ENCODE results near the gene TLR10.

GRCh38 chr4:38743866-38744265 is 38.9 kb downstream of the TLR10 start:
- TF ChIP-seq CTCF (IDR thresholded peaks at IDR 0.05; ENCODE audit: low read length), result no peak
- TF ChIP-seq EZH2 (IDR thresholded peaks at IDR 0.05; ENCODE audit: borderline replicate concordance, low read length), result no peak
